ENCODE data around the gene LRRC26.

- TF ChIP-seq, protein P1, sequence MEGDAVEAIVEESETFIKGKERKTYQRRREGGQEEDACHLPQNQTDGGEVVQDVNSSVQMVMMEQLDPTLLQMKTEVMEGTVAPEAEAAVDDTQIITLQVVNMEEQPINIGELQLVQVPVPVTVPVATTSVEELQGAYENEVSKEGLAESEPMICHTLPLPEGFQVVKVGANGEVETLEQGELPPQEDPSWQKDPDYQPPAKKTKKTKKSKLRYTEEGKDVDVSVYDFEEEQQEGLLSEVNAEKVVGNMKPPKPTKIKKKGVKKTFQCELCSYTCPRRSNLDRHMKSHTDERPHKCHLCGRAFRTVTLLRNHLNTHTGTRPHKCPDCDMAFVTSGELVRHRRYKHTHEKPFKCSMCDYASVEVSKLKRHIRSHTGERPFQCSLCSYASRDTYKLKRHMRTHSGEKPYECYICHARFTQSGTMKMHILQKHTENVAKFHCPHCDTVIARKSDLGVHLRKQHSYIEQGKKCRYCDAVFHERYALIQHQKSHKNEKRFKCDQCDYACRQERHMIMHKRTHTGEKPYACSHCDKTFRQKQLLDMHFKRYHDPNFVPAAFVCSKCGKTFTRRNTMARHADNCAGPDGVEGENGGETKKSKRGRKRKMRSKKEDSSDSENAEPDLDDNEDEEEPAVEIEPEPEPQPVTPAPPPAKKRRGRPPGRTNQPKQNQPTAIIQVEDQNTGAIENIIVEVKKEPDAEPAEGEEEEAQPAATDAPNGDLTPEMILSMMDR (IDR thresholded peaks at IDR 0.05), result no peak
- no peak for TF ChIP-seq POLR2A (IDR thresholded peaks at IDR 0.05)
Measured at GRCh38 chr9:137138722-137139467, 31.0 kb downstream of the LRRC26 start, which contains the start of gene GRIN1.
